Measurements from ENCODE around the gene EPHA4.

Gene EPHA4

DNA sequence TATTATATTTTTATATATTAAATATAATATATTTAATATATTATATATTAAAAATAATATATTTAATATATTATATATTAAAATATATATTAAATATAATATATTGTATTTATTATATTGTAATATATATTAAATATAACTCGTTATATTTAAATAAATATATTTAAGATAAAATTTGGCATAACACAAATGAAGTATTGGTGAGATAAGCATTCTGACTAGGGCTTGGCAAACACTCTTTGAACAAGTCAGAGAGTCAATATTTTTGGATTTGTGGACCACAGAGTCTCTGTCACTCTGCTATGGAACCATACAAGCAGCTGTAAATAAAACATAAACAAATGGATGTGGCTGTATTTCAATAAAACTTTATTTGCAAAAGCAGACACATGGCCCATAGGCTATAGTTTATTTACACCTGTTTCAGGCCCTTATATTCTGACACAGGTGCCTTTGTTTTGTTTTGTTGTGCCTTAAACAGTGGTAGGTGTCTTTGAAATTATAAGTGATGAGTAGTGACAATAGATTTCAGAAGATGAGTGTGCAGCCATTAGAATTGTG lies 190.1 kb downstream of the EPHA4 start:
- H3K36me3 ChIP-seq (ENCODE audit: low read depth), result no peaks in the 10 kb centered on the region
- ATAC-seq (ENCODE audit: low read depth) (no peak), DNase-seq (ENCODE audit: low spot score) (no peak)
- no peaks in the 10 kb centered on the region for H3K9me3 ChIP-seq (ENCODE audit: severe bottlenecking)
- no peak overlapping the region for H3K4me3 ChIP-seq (ENCODE audit: severe bottlenecking)
- no peaks in the 10 kb centered on the region for H3K27me3 ChIP-seq (ENCODE audit: insufficient read depth, poor library complexity, severe bottlenecking)
- H3K4me1 ChIP-seq (ENCODE audit: insufficient read depth, poor library complexity, severe bottlenecking), result no peaks in the 10 kb centered on the region
- TF ChIP-seq, protein P1, sequence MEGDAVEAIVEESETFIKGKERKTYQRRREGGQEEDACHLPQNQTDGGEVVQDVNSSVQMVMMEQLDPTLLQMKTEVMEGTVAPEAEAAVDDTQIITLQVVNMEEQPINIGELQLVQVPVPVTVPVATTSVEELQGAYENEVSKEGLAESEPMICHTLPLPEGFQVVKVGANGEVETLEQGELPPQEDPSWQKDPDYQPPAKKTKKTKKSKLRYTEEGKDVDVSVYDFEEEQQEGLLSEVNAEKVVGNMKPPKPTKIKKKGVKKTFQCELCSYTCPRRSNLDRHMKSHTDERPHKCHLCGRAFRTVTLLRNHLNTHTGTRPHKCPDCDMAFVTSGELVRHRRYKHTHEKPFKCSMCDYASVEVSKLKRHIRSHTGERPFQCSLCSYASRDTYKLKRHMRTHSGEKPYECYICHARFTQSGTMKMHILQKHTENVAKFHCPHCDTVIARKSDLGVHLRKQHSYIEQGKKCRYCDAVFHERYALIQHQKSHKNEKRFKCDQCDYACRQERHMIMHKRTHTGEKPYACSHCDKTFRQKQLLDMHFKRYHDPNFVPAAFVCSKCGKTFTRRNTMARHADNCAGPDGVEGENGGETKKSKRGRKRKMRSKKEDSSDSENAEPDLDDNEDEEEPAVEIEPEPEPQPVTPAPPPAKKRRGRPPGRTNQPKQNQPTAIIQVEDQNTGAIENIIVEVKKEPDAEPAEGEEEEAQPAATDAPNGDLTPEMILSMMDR (IDR thresholded peaks at IDR 0.05; ENCODE audit: poor library complexity, severe bottlenecking), result no peak
- H3K27ac ChIP-seq (ENCODE audit: poor library complexity, severe bottlenecking), result no peak overlapping the region

DNA sequence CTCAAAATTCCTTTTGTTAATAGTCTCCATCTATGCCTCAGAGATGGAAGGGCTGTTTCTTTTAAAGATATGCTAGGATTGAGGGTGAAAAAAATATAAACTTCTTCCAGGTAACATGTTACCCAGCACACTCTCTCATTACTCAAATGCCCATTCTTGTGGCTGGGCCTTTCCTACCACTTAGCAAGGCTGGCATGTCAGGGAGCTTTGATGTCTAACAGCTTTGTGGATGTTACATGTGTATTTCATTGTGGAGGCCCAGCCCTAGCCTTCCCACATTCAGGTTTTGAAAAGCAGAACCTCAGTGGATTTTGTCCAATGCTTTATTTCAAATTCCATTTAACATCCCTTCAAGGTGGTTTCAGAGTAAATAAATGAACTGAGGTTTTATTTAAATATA lies 191.4 kb downstream of the EPHA4 start:
- Histone ChIP-seq H3K9me3 (ENCODE audit: severe bottlenecking) (no peaks in the 10 kb centered on the region), H3K27ac (ENCODE audit: poor library complexity, severe bottlenecking) (no peak overlapping the region), H3K27me3 (ENCODE audit: insufficient read depth, poor library complexity, severe bottlenecking) (no peaks in the 10 kb centered on the region), H3K36me3 (ENCODE audit: low read depth) (no peaks in the 10 kb centered on the region), H3K4me1 (ENCODE audit: insufficient read depth, poor library complexity, severe bottlenecking) (no peaks in the 10 kb centered on the region), H3K4me3 (ENCODE audit: severe bottlenecking) (no peak overlapping the region)
- DNase-seq (ENCODE audit: low spot score) (no peak), ATAC-seq (ENCODE audit: low read depth) (no peak)
- TF ChIP-seq, protein P1 (IDR thresholded peaks at IDR 0.05; ENCODE audit: poor library complexity, severe bottlenecking), result no peak

DNA sequence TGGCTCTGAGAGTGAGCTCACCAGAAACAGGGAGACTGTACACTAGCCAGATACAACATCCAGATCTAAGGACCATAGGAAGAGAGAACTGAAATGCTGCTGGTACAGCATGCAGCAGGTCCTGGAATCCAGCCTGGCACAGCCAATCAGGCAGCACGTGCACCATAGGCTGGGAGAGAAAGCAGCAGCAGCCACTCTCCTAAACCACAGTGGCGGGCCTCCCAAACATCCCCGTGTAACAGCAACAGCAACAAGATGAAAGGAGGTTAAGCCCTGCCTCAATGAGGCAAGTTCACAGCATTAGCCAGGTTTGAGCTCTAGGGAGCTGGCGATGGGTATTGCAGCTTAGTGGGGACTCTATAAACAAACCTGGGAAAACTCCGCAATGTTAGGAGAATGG lies 192.0 kb downstream of the EPHA4 start:
- Histone ChIP-seq H3K9me3 (ENCODE audit: severe bottlenecking) (no peaks in the 10 kb centered on the region), H3K27me3 (ENCODE audit: insufficient read depth, poor library complexity, severe bottlenecking) (no peaks in the 10 kb centered on the region), H3K27ac (ENCODE audit: poor library complexity, severe bottlenecking) (no peak overlapping the region), H3K36me3 (ENCODE audit: low read depth) (no peaks in the 10 kb centered on the region), H3K4me1 (ENCODE audit: insufficient read depth, poor library complexity, severe bottlenecking) (no peaks in the 10 kb centered on the region), H3K4me3 (ENCODE audit: severe bottlenecking) (no peak overlapping the region)
- ATAC-seq (ENCODE audit: low read depth) (no peak), DNase-seq (ENCODE audit: low spot score) (no peak)
- TF ChIP-seq, protein P1 (IDR thresholded peaks at IDR 0.05; ENCODE audit: poor library complexity, severe bottlenecking), result no peak

DNA sequence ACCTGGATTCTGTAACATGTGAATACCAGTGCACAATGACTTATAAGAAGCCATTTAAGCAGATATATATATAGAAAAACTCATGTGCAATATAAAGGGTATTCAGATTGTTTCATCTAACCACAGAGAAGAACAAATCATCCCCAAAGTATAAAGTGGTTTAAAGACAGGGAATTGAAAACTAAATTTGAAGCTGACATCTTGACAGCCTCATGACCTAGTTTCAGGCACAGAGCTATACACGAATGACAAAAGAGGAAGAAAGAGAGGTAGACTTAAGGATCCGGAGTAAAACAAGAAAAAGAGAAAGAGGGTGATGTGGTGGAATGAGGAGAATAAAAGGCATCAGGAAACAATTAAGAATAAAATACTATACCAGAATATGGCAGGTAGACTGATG lies 194.5 kb downstream of the EPHA4 start:
- TF ChIP-seq, protein P1 (IDR thresholded peaks at IDR 0.05; ENCODE audit: poor library complexity, severe bottlenecking), result no peak
- no peak for DNase-seq (ENCODE audit: low spot score)
- no peak overlapping the region for H3K27ac ChIP-seq (ENCODE audit: poor library complexity, severe bottlenecking)
- no peaks in the 10 kb centered on the region for H3K27me3 ChIP-seq (ENCODE audit: insufficient read depth, poor library complexity, severe bottlenecking)
- ATAC-seq (ENCODE audit: low read depth), result no peak
- H3K4me1 ChIP-seq (ENCODE audit: insufficient read depth, poor library complexity, severe bottlenecking), result no peaks in the 10 kb centered on the region
- H3K36me3 ChIP-seq (ENCODE audit: low read depth), result no peaks in the 10 kb centered on the region
- no peaks in the 10 kb centered on the region for H3K9me3 ChIP-seq (ENCODE audit: severe bottlenecking)
- H3K4me3 ChIP-seq (ENCODE audit: severe bottlenecking), result no peak overlapping the region

DNA sequence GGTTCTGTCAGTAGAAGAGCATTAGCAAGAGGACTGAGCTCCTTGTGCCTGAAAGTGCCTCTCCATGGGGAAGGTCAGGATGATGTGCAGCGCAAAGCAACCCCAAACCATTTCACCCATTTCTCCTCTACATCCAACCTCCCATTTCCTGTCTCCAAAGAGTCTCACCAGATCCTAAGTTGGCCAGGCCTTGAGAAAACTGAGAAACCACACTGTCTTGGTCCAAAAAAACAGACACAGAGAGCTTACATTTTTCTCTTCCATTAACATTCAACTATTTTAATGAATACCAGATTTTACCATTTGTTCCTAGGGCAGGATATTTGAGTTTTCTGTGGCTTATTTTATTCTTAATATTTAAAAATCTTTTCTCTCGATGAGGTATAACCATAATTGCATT lies 195.0 kb downstream of the EPHA4 start:
- DNase-seq (ENCODE audit: low spot score), result no peak
- Histone ChIP-seq H3K4me3 (ENCODE audit: severe bottlenecking) (no peak overlapping the region), H3K27ac (ENCODE audit: poor library complexity, severe bottlenecking) (no peak overlapping the region)

More for the DNA sequence above, 195.0 kb downstream of the EPHA4 start:
- no peaks in the 10 kb centered on the region for H3K9me3 ChIP-seq (ENCODE audit: severe bottlenecking)
- no peaks in the 10 kb centered on the region for H3K27me3 ChIP-seq (ENCODE audit: insufficient read depth, poor library complexity, severe bottlenecking)
- H3K4me1 ChIP-seq (ENCODE audit: insufficient read depth, poor library complexity, severe bottlenecking), result no peaks in the 10 kb centered on the region
- TF ChIP-seq, protein P1 (IDR thresholded peaks at IDR 0.05; ENCODE audit: poor library complexity, severe bottlenecking), result no peak
- H3K36me3 ChIP-seq (ENCODE audit: low read depth), result no peaks in the 10 kb centered on the region
- ATAC-seq (ENCODE audit: low read depth), result no peak

Data from RWPE2 (cell line).